HG03039 (cell line): ENCODE measurements around the gene HOXA5.

Experiments used
- ATAC-seq: cut with Tn5 transposase; IDR thresholded peaks from one replicate; pipeline ENCODE4 v1.9.1; 2021; ENCODE audit warnings: mild to moderate bottlenecking, moderate library complexity; ENCODE audit not compliant: unreplicated experiment

The HOXA5 gene

DNA sequence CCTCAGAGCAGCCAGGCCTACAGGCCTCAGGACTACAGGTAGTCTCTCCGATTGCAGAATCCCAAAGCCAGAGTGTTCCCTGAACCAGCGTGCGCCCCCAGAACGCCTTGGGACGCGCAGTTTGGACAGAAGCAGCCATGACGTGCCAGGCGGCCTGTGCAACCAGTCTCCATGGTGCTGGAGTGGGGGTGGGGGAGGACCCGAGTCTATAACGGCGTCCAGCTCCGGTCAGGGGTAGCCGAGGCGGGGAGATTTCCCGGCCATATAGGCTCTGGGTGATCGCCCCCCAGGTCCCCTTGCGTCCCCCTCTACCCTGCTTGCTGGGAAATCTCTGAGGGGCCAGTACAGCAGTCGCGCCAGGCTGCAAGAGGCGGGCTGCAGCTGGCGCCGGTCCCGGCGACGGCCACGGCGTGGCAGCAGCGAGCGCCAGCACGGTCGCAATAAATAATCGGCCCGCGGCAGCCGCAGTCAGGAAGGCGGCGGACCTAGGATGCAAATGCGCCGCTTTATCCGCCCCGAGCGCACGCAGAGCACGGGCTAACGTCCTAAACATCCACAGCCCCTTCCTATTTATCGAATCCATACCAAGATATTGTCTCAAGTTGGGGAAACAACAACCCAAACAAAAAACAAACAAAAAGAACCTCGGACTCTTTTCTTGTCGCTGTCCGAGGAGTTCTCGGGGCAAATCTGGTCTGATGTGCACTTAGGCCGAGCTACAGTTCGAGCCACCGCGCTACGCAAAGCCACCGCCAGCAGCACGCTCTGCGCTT, 7.3 kb upstream of the HOXA5 start:
- no peak for ATAC-seq

DNA sequence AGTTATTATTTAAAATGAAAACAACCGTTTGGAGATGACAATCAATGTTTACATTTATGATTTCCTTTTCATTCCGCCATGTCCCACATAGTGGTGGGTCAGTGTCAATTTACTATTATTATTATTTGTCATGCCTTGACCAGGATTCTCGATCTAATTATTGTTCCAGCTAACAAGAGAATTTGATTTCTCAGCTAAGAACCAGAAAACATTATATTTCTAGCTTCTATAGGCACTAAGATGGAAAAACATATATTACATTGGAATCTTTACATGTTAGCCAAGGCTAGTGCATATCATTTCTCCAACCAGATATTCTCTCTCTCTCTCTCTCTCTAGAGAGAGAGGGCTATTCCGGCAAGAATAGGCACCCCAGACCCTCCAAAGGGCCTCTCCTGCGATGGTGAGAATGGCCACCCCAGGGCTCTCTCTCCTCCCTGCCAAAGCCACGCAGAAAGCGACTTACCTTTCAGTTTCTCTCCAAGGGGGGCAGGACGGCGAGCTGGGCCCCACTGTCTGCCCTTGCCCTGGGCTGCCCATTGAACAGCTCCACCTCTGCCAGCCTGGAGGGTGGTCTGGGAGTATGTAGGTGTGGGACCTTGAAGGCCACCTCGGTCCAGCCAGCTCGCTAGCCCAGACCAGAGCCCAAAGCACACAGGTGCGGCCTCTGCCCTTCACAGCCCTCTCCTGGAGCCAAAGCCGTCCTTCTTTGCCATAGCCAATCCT, 6.5 kb upstream of the HOXA5 start:
- no peak for ATAC-seq

- no peak for ATAC-seq
These were observed 5.5 kb upstream of the HOXA5 start for GRCh38 chr7:27148756-27149641.

- ATAC-seq, result no peak
These were observed 4.7 kb upstream of the HOXA5 start for GRCh38 chr7:27148031-27148755.

DNA sequence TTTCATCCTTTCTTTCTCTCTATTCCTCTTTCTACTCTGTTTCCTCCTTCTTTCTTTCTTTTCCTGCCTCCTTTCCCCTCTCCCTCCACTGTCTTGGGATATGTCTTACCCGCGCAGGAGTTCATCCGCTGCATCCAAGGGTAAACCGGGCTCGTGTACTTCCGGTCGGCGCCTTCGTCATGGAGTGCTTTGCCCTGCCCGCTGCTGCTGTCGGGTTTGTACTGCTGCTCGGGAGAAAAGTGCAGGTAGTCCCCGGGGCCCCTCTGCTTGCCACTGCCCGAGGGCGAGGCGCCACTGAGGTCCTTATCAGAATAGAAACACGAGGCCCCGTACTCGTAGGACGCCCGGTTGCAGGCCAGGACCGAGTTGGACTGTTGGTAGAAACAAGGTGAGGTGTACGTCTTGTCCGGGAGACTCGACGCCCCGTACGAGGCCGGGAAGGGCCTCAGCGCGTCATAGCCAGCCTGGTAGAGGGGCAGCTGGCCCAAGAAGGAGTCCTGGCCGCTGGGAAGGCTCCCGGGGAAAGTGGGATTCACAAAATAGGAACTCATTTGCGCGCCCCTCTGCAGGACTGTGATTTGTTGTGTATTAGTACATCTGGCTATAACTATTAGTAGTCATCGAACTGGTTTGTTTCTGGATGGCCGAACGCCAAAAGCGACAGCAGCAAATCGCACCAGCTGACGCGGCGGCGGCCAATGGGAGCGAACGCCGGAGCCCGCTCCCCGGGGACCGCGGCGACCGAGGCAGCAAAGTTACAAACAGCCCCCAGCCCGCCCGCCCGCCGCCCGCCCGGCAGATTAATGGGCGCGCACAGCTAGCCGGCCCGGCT, 3.9 kb upstream of the HOXA5 start, which contains the start of gene HOXA6:
Gene HOXA6, minus strand, starts transcription at position 576 of the 832 bp plus-strand sequence. Its CDS starts 25 bp downstream, at position 551.
- no peak for ATAC-seq

- ATAC-seq, result no peak
These were observed 3.2 kb upstream of the HOXA5 start for GRCh38 chr7:27146491-27147198.

- ATAC-seq, result no peak
These were observed 2.5 kb upstream of the HOXA5 start for GRCh38 chr7:27145914-27146412.

DNA sequence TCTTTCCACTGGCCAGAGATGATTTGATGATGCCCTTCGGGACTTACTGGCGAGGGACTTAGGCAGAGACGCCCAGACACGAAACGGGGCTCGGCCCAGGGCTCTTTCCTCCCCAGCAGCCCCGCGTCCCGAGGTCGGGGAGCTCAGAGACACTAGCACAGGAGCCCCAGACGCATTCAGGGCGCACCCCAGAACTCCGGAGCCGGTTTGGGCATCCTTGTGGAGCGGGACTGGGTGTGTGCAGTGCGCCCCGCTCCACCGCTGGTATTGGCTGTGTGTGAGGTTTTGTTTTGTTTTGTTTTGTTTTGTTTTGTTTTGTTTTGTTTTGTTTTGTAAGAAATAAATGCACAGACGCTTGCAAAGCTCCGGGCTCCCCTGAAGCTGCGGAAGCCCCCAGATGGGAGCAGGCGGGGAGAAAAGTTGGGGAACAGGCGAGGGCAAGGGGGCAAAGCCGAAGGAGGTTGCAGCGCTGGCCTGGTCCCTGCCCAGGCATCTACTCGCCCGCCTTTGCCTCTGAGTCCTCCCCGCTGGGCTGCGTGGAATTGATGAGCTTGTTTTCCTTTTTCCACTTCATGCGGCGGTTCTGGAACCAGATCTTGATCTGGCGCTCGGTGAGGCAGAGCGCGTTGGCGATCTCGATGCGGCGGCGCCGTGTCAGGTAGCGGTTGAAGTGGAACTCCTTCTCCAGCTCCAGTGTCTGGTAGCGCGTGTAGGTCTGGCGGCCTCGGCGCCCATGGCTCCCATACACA, 1.9 kb upstream of the HOXA5 start:
- ATAC-seq, result no peak

- no peak for ATAC-seq
These were observed 1.3 kb upstream of the HOXA5 start for GRCh38 chr7:27144781-27145164.

DNA sequence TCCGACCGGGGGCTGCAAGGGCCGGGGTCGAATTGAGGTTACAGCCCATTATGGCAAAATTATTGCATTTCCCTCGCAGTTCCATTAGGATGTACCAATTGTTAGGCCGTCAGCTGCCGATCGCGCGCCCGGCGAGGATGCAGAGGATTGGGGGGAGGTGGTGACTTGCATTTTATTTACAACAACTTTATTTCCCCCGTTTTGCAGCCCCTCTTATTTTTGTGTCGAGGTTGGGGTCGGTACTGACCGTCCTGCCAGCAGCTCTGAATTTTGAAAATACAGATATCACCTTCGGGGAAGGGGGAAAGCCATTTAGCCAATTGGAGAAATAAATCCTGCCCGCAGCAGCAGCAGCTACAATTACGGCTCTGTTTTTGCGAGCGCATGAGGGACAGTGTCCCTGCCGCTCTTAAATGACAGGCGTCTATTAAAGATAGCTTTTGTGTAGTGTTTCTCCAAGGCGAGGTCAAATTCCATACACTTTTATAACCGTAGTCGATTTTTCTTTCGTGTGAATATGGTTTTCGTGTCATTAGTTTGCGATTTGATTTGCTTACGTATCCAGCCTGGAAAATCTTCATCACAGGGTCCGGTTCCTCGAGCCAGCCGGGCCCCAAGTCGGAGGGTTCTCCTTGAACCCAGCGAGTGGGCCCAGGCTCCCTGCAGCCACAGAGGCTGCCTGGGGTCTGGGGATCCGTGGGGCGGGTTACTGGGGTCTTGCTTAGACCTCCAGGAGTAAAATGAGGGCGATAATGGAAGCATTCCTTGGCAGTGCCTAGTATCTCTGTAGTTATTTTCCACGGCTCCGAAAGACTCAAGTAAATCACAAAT, 684 bp upstream of the HOXA5 start:
- no peak for ATAC-seq

DNA sequence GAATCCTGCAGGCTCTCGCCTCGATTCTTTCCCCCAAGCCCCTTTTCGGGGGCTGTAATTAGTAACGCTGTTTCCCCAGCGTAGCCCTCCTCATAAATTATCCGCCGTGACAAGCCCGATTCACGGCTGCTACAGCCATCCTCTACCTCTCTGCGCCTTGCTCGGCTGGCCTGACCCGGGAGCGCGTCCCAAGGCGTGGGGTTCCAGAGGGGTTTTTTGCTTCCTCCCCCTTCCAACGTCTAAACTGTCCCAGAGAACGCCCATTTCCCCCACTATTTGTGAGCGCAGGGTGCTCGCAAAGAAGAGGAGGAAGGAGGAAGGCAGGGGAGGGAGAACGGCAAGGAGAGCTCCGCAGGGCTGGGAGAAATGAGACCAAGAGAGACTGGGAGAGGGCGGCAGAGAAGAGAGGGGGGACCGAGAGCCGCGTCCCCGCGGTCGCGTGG, 880 bp downstream of the HOXA5 start:
- ATAC-seq, result no peak

- no peak for ATAC-seq
These were observed 1.4 kb downstream of the HOXA5 start for GRCh38 chr7:27141923-27142579.

- ATAC-seq, result no peak
These were observed 2.2 kb downstream of the HOXA5 start for GRCh38 chr7:27141137-27141922.

DNA sequence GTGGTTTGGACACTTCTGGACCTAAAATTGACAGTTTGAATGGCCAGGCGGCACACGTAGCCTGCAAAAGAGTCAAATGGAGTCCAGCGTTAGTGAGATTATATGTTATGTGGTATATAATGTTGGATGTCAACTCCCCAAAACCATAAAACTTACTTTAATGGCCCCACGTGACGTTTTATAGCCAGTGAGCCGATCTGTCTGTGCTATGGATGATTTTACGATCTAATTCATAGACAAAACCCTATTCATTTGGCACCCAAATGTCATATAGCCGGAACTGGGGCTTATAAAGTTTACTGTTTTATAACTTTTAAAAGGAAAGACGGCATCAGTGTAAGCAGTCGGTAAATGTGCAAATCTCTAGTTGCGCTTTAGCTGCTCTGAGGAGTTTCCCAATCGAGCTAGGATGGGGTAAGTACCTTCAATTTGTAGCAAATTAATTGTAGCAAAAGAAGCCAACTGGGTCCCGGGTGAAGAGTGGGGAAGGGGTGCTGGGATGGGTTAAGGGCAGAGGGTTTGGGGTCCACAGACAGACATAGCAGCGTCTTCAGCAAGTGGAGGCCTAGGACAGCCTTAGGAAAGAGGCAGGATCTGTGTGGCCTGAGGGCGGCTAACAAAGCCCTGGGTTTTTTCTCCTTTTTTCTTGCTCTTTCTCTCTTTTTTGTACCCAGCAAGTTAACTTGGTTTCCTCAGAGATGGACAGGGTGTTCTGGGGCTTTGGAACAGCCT, 3.2 kb downstream of the HOXA5 start:
- no peak for ATAC-seq
